Fibroblast of villous mesenchyme (primary cell): Measurements from ENCODE around the gene NDN. TPM values are rescaled to one million over a fixed set of nuclear protein-coding genes. Genes with fewer than 3 reads are reported as not detected.

Experiments
- DNase-seq: peaks from one replicate; pipeline ENCODE4 v3.0.0-alpha.2; 2010; ENCODE audit warnings: low read depth
- H3K4me3 ChIP-seq: 2 replicates; pipeline ENCODE4 v1.5.1; 2011; ENCODE audit warnings: low read depth, mild to moderate bottlenecking, low read length
- CTCF ChIP-seq: IDR thresholded peaks from 2 replicates; pipeline ENCODE4 v1.5.1; 2012; ENCODE audit warnings: low read depth, mild to moderate bottlenecking, low read length; ENCODE audit not compliant: insufficient read depth
- total RNA-seq: library from RNA; depleted of rRNA; stranded (reverse); fragments of >200 nt; gene quantifications from 2 replicates; pipeline ENCODE4 v1.2.3, GENCODE V29; 2012

The NDN gene
- total RNA-seq, 1 donor = 51.0 TPM

- peak; percentile 40 for TF ChIP-seq CTCF
- H3K4me3 ChIP-seq = no peak overlapping the region
- no peak for DNase-seq
Observed at GRCh38 chr15:23648920-23649515, 38.1 kb downstream of the NDN start.

- peak within 1 kb of the TSS; percentile 15 for H3K4me3 ChIP-seq
- DNase-seq = no peak
- no peak for TF ChIP-seq CTCF
Observed at GRCh38 chr15:23647421-23648370, 39.4 kb downstream of the NDN start, which contains the start of gene MAGEL2. MAGEL2 (minus strand) TSS chr15:23647867; CDS start chr15:23647742, 125 bp downstream.

DNA sequence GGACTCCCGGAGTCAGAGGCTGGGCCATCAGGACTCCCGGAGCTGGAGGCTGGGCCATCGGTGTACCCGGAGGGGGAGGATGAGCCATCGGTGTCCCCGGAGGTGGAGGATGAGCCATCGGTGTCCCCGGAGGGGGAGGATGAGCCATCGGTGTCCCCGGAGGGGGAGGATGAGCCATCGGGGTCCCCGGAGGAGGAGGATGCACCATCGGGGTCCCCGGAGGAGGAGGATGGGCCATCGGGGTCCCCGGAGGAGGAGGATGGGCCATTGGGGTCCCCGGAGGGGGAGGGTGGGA, 40.2 kb downstream of the NDN start:
- DNase-seq = no peak

DNA sequence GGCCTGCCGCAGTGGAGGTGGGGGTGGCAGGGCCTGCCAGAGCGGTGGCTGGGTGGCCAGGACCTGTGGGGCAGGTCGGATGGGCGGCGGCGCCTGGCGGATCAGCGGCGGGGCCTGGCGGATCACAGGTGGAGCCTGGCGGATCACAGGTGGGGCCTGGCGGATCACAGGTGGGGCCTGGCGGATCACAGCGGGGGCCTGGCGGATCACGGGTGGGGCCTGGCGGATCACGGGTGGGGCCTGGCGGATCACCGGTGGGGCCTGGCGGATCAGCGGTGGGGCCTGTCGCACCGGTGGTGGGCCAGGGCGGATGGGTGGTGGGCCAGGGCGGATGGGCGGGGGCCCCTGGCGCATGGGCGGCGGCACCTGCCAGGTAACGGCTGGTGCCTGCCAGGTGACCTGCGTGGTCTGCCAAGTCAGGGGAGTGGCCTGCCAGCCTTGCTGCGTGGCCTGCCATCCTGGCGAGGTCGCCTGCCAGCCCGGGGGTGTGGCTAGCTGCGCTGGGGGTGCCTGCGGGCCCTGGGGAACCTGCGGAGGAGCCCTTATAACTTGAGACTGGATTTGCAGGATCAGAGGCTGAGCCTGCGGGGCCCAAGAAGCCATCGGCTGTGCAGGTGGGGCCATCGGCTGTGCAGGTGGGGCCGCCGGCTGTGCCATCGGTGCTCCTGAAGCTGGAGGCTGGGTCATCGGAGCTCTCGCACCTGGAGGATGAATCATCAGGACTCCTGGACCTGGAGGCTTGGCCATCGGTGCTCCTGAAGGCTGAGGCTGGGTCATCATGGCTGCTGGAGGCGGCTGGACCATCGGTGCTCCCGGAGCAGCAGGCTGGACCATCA, 40.7 kb downstream of the NDN start:
- no peak overlapping the region for H3K4me3 ChIP-seq
- TF ChIP-seq CTCF = no peak
- DNase-seq = no peak

More for the DNA sequence above, 40.2 kb downstream of the NDN start:
- no peak overlapping the region for H3K4me3 ChIP-seq
- no peak for TF ChIP-seq CTCF

DNA sequence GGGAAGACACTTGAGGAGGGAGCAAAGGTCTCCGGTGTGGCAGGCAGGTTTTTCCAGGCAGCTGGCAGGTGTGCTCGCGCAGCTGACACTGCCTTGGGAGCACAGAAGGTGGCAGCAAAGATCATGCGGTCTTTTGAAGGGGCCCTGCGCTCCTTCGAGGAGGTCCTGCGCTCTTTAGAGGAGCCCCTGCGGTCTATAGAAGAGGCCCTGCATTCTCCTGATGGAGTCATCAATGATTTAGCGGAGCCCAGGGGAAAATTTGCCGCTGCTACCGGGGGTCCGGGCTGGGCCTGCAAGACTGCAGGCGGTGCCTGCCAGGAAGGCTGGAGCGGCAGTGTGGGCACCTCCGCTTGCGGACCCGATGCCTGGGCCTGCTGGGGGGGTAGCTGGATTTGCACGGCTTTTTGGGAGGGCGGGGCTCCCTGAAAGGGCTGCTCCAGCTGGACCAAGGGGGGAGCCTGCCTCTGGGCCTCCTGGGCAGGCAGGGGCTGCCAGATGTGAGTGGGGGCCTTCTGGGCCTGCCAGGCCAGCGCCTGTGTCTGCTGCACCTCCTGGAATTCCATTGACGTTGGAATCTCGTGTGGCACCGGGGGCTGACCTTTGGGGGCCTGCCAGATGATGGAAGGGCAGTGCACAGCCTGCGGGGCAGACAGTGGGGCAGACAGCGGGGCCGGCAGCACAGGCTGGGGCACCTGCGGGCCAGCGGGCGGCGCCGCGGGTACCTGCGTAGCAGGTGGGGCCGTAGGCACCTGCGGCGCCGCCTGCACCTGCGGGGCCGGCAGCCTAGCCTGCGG, 41.5 kb downstream of the NDN start:
- H3K4me3 ChIP-seq = no peak overlapping the region
- TF ChIP-seq CTCF = no peak
- DNase-seq = no peak

GRCh38 chr15:23644829-23645228, 42.3 kb downstream of the NDN start:
- TF ChIP-seq CTCF = no peak
- DNase-seq = no peak
- no peak overlapping the region for H3K4me3 ChIP-seq
